Panc1 (cell line): ENCODE results near the gene USB1. TPM values are rescaled to one million over a fixed set of nuclear protein-coding genes. Genes with fewer than 3 reads are reported as not detected.

Experiments
- ATAC-seq: fragments of 200-7000 bp; cut with Tn5 transposase; 2 replicates; pipeline ENCODE4 v1.9.1; 2020; ENCODE audit warnings: mild to moderate bottlenecking, moderate library complexity
- BruUV-seq: library from RNA; stranded (reverse); fragments of 400-500 nt; replicated peaks from 2 replicates; lab custom pipeline; 2021; lab: Mats Ljungman, UMichigan
- CTCF ChIA-PET: fragments of 300-600 bp; sonication (Branson Sonifier 250); formaldehyde crosslinking; loops from one replicate; lab custom pipeline; 2022; ENCODE audit warnings: antibody characterized with exemption; lab: Charles Lee
- POLR2A ChIA-PET: fragments of 300-600 bp; sonication (Branson Sonifier 250); formaldehyde crosslinking; loops from one replicate; lab custom pipeline; 2022; ENCODE audit warnings: antibody characterized with exemption; lab: Charles Lee
- DNase-seq: peaks from one replicate; pipeline ENCODE4 v3.0.0-alpha.2; 2010; ENCODE audit warnings: low read depth, low spot score
- H3K27ac ChIP-seq: 2 replicates; pipeline ENCODE4 v1.5.1; 2011; ENCODE audit warnings: mild to moderate bottlenecking, low read length, inconsistent platforms
- H3K27me3 ChIP-seq: fragments of 200-500 bp; sonication (Bioruptor generic); 2 replicates; pipeline ENCODE4 v1.6.0; 2014; ENCODE audit warnings: low read length, inconsistent platforms; ENCODE audit not compliant: control insufficient read depth, insufficient read depth
- H3K36me3 ChIP-seq: fragments of 200-500 bp; sonication (Bioruptor generic); 2 replicates; pipeline ENCODE4 v1.5.1; 2014; ENCODE audit warnings: inconsistent platforms, mild to moderate bottlenecking, low read length, moderate library complexity; ENCODE audit not compliant: control insufficient read depth, insufficient read depth
- H3K4me1 ChIP-seq: 2 replicates; pipeline ENCODE4 v1.5.1; 2011; ENCODE audit warnings: inconsistent platforms, mild to moderate bottlenecking, low read length, moderate library complexity; ENCODE audit not compliant: control insufficient read depth, insufficient read depth
- H3K4me3 ChIP-seq, 2 experiments: 2 replicates each; pipeline ENCODE4 v1.5.1; 2011 to 2012; ENCODE audit warnings: low read depth in 2 of 2, low read length in 2 of 2, mild to moderate bottlenecking in 2 of 2, inconsistent platforms in 1 of 2, moderate library complexity in 1 of 2
- H3K9me3 ChIP-seq: fragments of 200-500 bp; sonication (Bioruptor generic); 2 replicates; pipeline ENCODE4 v1.5.1; 2014; ENCODE audit warnings: low read depth, mild to moderate bottlenecking, inconsistent platforms, low read length, moderate library complexity; ENCODE audit not compliant: control insufficient read depth, insufficient read depth
- POLR2AphosphoS5 ChIP-seq: IDR thresholded peaks from 2 replicates; pipeline ENCODE4 v1.6.1; 2012; ENCODE audit warnings: mild to moderate bottlenecking, low read depth, low read length, moderate library complexity
- SIN3A ChIP-seq: IDR thresholded peaks from 2 replicates; pipeline ENCODE4 v1.6.1; 2012; ENCODE audit warnings: low read depth, mild to moderate bottlenecking, low read length, moderate library complexity, borderline replicate concordance; ENCODE audit not compliant: insufficient read depth
- TCF7L2 ChIP-seq: IDR thresholded peaks from 2 replicates; pipeline ENCODE4 v1.6.1; 2011; ENCODE audit warnings: mild to moderate bottlenecking, low read depth, low read length, inconsistent platforms
- in situ Hi-C: cut with HindIII; loops from 2 replicates; pipeline ENCODE4 v1.10.0; 2016; ENCODE audit warnings: low sequenced_read_pairs, low pct_unique_long_range_greater_than_20kb
- intact Hi-C: fragments of 100-400 bp; cut with micrococcal nuclease; formaldehyde crosslinking; loops from one replicate; pipeline ENCODE4 v1.10.0; 2022; ENCODE audit not compliant: unreplicated experiment
- total RNA-seq: library from RNA; stranded (reverse); gene quantifications from one replicate; pipeline ENCODE4 v1.2.1, GENCODE V29; 2021; ENCODE audit not compliant: unreplicated experiment
- TF ChIP-seq, protein P1 (sequence below): fragments of 450-650 bp; IDR thresholded peaks from 2 replicates; pipeline ENCODE4 v1.5.1; 2017; ENCODE audit warnings: mild to moderate bottlenecking
- TF ChIP-seq, protein P2 (sequence below), 2 experiments: IDR thresholded peaks; 2 replicates each; pipeline ENCODE4 v1.6.1; 2011 to 2012; ENCODE audit warnings: low read depth in 2 of 2, control low read depth in 1 of 2, low read length in 1 of 2, mild to moderate bottlenecking in 1 of 2, moderate library complexity in 1 of 2; ENCODE audit not compliant: insufficient read depth in 1 of 2

Gene USB1
- total RNA-seq, 1 experiment from 2014 or later, result 58.2 TPM

DNA sequence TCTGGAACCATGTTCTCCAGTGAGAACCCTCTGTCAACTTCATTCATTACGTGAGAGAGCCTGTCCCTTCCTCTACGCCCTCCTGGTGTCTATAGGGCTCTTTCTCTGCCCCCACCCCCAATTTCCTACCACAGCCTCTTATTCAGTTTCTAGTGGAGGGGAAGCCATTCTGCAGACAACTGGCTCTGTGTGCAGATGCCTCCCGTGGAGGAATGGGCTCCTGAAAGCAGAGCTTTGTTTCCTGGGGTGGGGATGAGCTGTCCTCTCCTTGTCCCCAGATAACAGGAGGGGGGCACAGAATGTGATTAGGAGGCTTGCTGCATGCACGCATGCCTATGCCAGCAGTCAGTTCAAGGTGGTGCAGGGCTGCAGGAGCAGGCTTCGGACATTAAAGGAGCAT, 55.9 kb downstream of the USB1 start:
- H3K9me3 ChIP-seq, result no peaks in the 10 kb centered on the region
- H3K27me3 ChIP-seq, result no peaks in the 10 kb centered on the region
- no peak for DNase-seq
- no peak for ATAC-seq
- H3K36me3 ChIP-seq, result no peaks in the 10 kb centered on the region
- H3K27ac ChIP-seq, result no peak overlapping the region
- no peaks in the 10 kb centered on the region for H3K4me1 ChIP-seq
- H3K4me3 ChIP-seq, result no peak overlapping the region
- ChIA-PET CTCF (no interaction called here), POLR2A (no interaction called here)
- no TSS peak for BruUV-seq
- no peak for TF ChIP-seq SIN3A
- TF ChIP-seq TCF7L2, result no peak
- TF ChIP-seq, protein P1, sequence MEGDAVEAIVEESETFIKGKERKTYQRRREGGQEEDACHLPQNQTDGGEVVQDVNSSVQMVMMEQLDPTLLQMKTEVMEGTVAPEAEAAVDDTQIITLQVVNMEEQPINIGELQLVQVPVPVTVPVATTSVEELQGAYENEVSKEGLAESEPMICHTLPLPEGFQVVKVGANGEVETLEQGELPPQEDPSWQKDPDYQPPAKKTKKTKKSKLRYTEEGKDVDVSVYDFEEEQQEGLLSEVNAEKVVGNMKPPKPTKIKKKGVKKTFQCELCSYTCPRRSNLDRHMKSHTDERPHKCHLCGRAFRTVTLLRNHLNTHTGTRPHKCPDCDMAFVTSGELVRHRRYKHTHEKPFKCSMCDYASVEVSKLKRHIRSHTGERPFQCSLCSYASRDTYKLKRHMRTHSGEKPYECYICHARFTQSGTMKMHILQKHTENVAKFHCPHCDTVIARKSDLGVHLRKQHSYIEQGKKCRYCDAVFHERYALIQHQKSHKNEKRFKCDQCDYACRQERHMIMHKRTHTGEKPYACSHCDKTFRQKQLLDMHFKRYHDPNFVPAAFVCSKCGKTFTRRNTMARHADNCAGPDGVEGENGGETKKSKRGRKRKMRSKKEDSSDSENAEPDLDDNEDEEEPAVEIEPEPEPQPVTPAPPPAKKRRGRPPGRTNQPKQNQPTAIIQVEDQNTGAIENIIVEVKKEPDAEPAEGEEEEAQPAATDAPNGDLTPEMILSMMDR, result no peak
- intact Hi-C loops, result no loop called here
- in situ Hi-C loops, result no loop called here

DNA sequence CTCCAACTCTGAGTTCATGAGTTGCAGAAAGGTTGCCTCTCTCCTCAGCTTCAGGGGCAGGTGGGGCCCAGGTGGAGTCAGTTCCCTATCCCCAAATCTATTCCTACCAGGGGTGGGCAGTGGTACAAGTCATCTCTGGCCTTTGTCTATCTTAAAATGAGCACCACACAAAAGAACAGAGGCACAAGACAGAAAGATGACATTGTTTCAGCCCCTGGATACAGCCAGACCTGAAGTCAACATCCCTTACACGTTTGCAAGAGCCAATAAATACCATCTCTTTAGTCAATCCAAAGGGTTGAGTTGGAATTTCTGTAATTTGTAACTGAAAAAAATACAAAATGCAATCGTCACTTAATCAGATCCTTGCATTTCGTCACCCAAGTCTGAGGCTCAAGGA, 56.6 kb downstream of the USB1 start:
- intact Hi-C loops, result no loop called here
- TF ChIP-seq, protein P1, result no peak
- TF ChIP-seq, protein P2, sequence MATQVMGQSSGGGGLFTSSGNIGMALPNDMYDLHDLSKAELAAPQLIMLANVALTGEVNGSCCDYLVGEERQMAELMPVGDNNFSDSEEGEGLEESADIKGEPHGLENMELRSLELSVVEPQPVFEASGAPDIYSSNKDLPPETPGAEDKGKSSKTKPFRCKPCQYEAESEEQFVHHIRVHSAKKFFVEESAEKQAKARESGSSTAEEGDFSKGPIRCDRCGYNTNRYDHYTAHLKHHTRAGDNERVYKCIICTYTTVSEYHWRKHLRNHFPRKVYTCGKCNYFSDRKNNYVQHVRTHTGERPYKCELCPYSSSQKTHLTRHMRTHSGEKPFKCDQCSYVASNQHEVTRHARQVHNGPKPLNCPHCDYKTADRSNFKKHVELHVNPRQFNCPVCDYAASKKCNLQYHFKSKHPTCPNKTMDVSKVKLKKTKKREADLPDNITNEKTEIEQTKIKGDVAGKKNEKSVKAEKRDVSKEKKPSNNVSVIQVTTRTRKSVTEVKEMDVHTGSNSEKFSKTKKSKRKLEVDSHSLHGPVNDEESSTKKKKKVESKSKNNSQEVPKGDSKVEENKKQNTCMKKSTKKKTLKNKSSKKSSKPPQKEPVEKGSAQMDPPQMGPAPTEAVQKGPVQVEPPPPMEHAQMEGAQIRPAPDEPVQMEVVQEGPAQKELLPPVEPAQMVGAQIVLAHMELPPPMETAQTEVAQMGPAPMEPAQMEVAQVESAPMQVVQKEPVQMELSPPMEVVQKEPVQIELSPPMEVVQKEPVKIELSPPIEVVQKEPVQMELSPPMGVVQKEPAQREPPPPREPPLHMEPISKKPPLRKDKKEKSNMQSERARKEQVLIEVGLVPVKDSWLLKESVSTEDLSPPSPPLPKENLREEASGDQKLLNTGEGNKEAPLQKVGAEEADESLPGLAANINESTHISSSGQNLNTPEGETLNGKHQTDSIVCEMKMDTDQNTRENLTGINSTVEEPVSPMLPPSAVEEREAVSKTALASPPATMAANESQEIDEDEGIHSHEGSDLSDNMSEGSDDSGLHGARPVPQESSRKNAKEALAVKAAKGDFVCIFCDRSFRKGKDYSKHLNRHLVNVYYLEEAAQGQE (IDR thresholded peaks at IDR 0.05; ENCODE audit: insufficient read depth in 1 of 2, low read depth in 2 of 2, low read length in 1 of 2), result no peak
- TF ChIP-seq TCF7L2 (no peak), POLR2AphosphoS5 (no peak), SIN3A (no peak)
- Histone ChIP-seq H3K27me3 (no peaks in the 10 kb centered on the region), H3K4me3 (no peak overlapping the region), H3K36me3 (no peaks in the 10 kb centered on the region), H3K4me1 (no peaks in the 10 kb centered on the region), H3K27ac (no peak overlapping the region), H3K9me3 (no peaks in the 10 kb centered on the region)
- ATAC-seq, result no peak
- in situ Hi-C loops, result no loop called here
- BruUV-seq, result no TSS peak
- no peak for DNase-seq
- ChIA-PET POLR2A (no interaction called here), CTCF (interaction anchor here (1.0 kb wide), 1 partner anchor 39 kb away, joined by 6 read pairs; no protein-coding TSS in a partner anchor)
